Mucosa of descending colon (tissue), 3 donors: ENCODE results near the gene KRTAP23-1. TPM values are rescaled to one million over a fixed set of nuclear protein-coding genes. Genes with fewer than 3 reads are reported as not detected.

Experiments
- ATAC-seq: fragments of 200-7000 bp; cut with Tn5 transposase; one replicate; pipeline ENCODE4 v1.9.1; 2020; ENCODE audit warnings: mild to moderate bottlenecking, moderate library complexity
- DNase-seq, 3 donors: peaks; one replicate each; pipeline ENCODE4 v3.0.0-alpha.2; 2020
- H3K36me3 ChIP-seq: fragments of 200-600 bp; one replicate; pipeline ENCODE4 v1.8.0; 2021; ENCODE audit warnings: low read depth, mild to moderate bottlenecking
- H3K4me1 ChIP-seq: fragments of 200-600 bp; one replicate; pipeline ENCODE4 v1.8.0; 2021; ENCODE audit warnings: low read depth, mild to moderate bottlenecking
- H3K4me3 ChIP-seq: fragments of 200-600 bp; one replicate; pipeline ENCODE4 v1.8.0; 2021; ENCODE audit warnings: mild to moderate bottlenecking
- H3K9me3 ChIP-seq: fragments of 200-600 bp; one replicate; pipeline ENCODE4 v1.8.0; 2021; ENCODE audit warnings: mild to moderate bottlenecking
- CTCF ChIP-seq: fragments of 200-600 bp; IDR thresholded peaks from one replicate; pipeline ENCODE4 v1.8.0; 2022; ENCODE audit warnings: antibody characterized with exemption, mild to moderate bottlenecking
- intact Hi-C, 2 donors: fragments of 100-400 bp; cut with DNase I in 1 of 2; cut with micrococcal nuclease in 1 of 2; formaldehyde crosslinking; loops; one replicate each; pipeline versions ENCODE4 v1.11.0 to v1.11.1; 2022; cut with DNase I, micrococcal nuclease
- total RNA-seq, 3 donors: library from RNA; stranded (reverse); fragmentation: NEBNext Ultra II Directional in 2 of 3; extraction: Animal tissue kit (Norgen Biotek cat#: 25700) in 2 of 3; gene quantifications; one replicate each; pipeline versions ENCODE4 v1.2.1 to v1.2.4, GENCODE V29; 2021 to 2023
- donor health status: DM: no; HTN: no; CAD: no; lungs with moderate emphysema.
- donor health status: DM: no; HTN: no; CAD: no.
- donor health status: DM: no; HTN: yes; CAD: no.

KRTAP23-1 gene
- total RNA-seq, 3 donors from 2014 or later = not detected

- peak; percentile 82 for TF ChIP-seq CTCF
- intact Hi-C loops = no loop called here
Observed at GRCh38 chr21:30340714-30341573, 7.5 kb downstream of the KRTAP23-1 start.

GRCh38 chr21:30338717-30339116 lies 9.7 kb downstream of the KRTAP23-1 start:
- intact Hi-C loops = no loop called here
- Histone ChIP-seq H3K4me3 (no peak overlapping the region), H3K36me3 (no peaks in the 10 kb centered on the region), H3K9me3 (no peaks in the 10 kb centered on the region), H3K4me1 (no peaks in the 10 kb centered on the region)
- no peak for TF ChIP-seq CTCF
- DNase-seq = no peak
- no peak for ATAC-seq

More at GRCh38 chr21:30340714-30341573, 7.5 kb downstream of the KRTAP23-1 start:
- no peak overlapping the region for H3K4me3 ChIP-seq
- H3K4me1 ChIP-seq = no peaks in the 10 kb centered on the region
- no peaks in the 10 kb centered on the region for H3K36me3 ChIP-seq
- H3K9me3 ChIP-seq = no peaks in the 10 kb centered on the region
- peak in 1 of 3 donors; percentile 74 for DNase-seq
- peak; percentile 80 for ATAC-seq

- ATAC-seq (no peak), DNase-seq (no peak)
- H3K4me1 ChIP-seq = no peaks in the 10 kb centered on the region
- H3K9me3 ChIP-seq = no peaks in the 10 kb centered on the region
- no peaks in the 10 kb centered on the region for H3K36me3 ChIP-seq
- no peak for TF ChIP-seq CTCF
- H3K4me3 ChIP-seq = no peak overlapping the region
- intact Hi-C loops = no loop called here
Observed at GRCh38 chr21:30337772-30338171, 10.6 kb downstream of the KRTAP23-1 start.

GRCh38 chr21:30337276-30337744 lies 11.1 kb downstream of the KRTAP23-1 start, which contains the start of gene KRTAP27-1:
TSS of gene KRTAP27-1 (minus strand) at chr21:30337694. CDS start at chr21:30337668, 26 bp downstream.
- intact Hi-C loops = no loop called here

GRCh38 chr21:30336596-30336995 lies 11.8 kb downstream of the KRTAP23-1 start:
- no peak for TF ChIP-seq CTCF
- intact Hi-C loops = no loop called here
- Histone ChIP-seq H3K4me3 (no peak overlapping the region), H3K4me1 (no peaks in the 10 kb centered on the region), H3K9me3 (no peaks in the 10 kb centered on the region), H3K36me3 (no peaks in the 10 kb centered on the region)
- ATAC-seq = no peak
- no peak for DNase-seq

More at GRCh38 chr21:30337276-30337744, 11.1 kb downstream of the KRTAP23-1 start, which contains the start of gene KRTAP27-1:
- no peak for TF ChIP-seq CTCF
- Histone ChIP-seq H3K4me3 (no peak within 1 kb of the TSS), H3K4me1 (no peaks in the 10 kb centered on the region), H3K36me3 (no peaks in the 10 kb centered on the region), H3K9me3 (no peaks in the 10 kb centered on the region)
- ATAC-seq (no peak), DNase-seq (no peak)
